GM10847 (cell line): Measurements from ENCODE around the gene LGALS9.

Source experiments
- POLR2A ChIP-seq: IDR thresholded peaks from 2 replicates; pipeline ENCODE4 v1.6.1; 2011; ENCODE audit not compliant: insufficient read length; ENCODE audit errors: extremely low read depth

Gene LGALS9

GRCh38 chr17:27600471-27600870 is 30.5 kb upstream of the LGALS9 start:
- TF ChIP-seq POLR2A = no peak

GRCh38 chr17:27601069-27601974 is 29.7 kb upstream of the LGALS9 start:
- TF ChIP-seq POLR2A = no peak

GRCh38 chr17:27601975-27602302 is 29.0 kb upstream of the LGALS9 start:
- no peak for TF ChIP-seq POLR2A

- TF ChIP-seq POLR2A = no peak
Observed at GRCh38 chr17:27602721-27603420, 28.1 kb upstream of the LGALS9 start.

GRCh38 chr17:27603421-27603770 is 27.6 kb upstream of the LGALS9 start:
- no peak for TF ChIP-seq POLR2A

- TF ChIP-seq POLR2A = no peak
Observed at GRCh38 chr17:27603880-27604794, 26.9 kb upstream of the LGALS9 start.

- TF ChIP-seq POLR2A = no peak
Observed at GRCh38 chr17:27605409-27605808, 25.6 kb upstream of the LGALS9 start.

GRCh38 chr17:27607521-27608091 is 23.4 kb upstream of the LGALS9 start:
- no peak for TF ChIP-seq POLR2A

GRCh38 chr17:27608328-27609230 is 22.4 kb upstream of the LGALS9 start:
- no peak for TF ChIP-seq POLR2A

GRCh38 chr17:27609611-27610303 is 21.2 kb upstream of the LGALS9 start:
- TF ChIP-seq POLR2A = no peak

- no peak for TF ChIP-seq POLR2A
Observed at GRCh38 chr17:27610304-27610677, 20.7 kb upstream of the LGALS9 start.

GRCh38 chr17:27612160-27612770 is 18.7 kb upstream of the LGALS9 start:
- no peak for TF ChIP-seq POLR2A

- TF ChIP-seq POLR2A = no peak
Observed at GRCh38 chr17:27613433-27613832, 17.6 kb upstream of the LGALS9 start.
